Astrocyte (in vitro differentiated cells and primary cell): Measurements from ENCODE around the gene NPIPA5. TPM values are rescaled to one million over a fixed set of nuclear protein-coding genes. Genes with fewer than 3 reads are reported as not detected.
"Not testable (repeated sequence)": the region's sequence is repeated elsewhere in the genome, so short reads cannot be mapped to it uniquely, and the experiment has no call there.

Source experiments
- DNase-seq: peaks from one replicate; pipeline ENCODE4 v3.0.0-alpha.2; 2010; ENCODE audit warnings: low read depth
- FAIRE-seq: peaks from 2 replicates; lab custom pipeline; 2011; peaks lifted over from hg19 to GRCh38; lab: Jason Lieb, UNC
- H2AFZ ChIP-seq: 2 replicates; pipeline ENCODE4 v1.6.0; 2012; ENCODE audit warnings: low read depth, low read length, inconsistent platforms
- H3K27ac ChIP-seq: 2 replicates; pipeline ENCODE4 v1.5.1; 2011; ENCODE audit warnings: low read depth, low read length, inconsistent platforms
- H3K27me3 ChIP-seq: 2 replicates; pipeline ENCODE4 v1.6.0; 2011; ENCODE audit warnings: low read length, inconsistent platforms; ENCODE audit not compliant: insufficient read depth
- H3K36me3 ChIP-seq: 2 replicates; pipeline ENCODE4 v1.5.1; 2011; ENCODE audit warnings: low read length, inconsistent platforms; ENCODE audit not compliant: insufficient read depth
- H3K4me1 ChIP-seq: 2 replicates; pipeline ENCODE4 v1.5.1; 2011; ENCODE audit warnings: low read length, inconsistent platforms; ENCODE audit not compliant: insufficient read depth
- H3K4me2 ChIP-seq: 2 replicates; pipeline ENCODE4 v1.6.0; 2012; ENCODE audit warnings: low read length, inconsistent platforms
- H3K4me3 ChIP-seq: 2 replicates; pipeline ENCODE4 v1.5.1; 2011; ENCODE audit warnings: low read depth, mild to moderate bottlenecking, low read length, inconsistent platforms; ENCODE audit not compliant: insufficient read depth
- H3K79me2 ChIP-seq: 2 replicates; pipeline ENCODE4 v1.6.0; 2012; ENCODE audit warnings: mild to moderate bottlenecking, low read length, inconsistent platforms; ENCODE audit not compliant: insufficient read depth
- H3K9ac ChIP-seq: 2 replicates; pipeline ENCODE4 v1.6.0; 2012; ENCODE audit warnings: mild to moderate bottlenecking, low read length, inconsistent platforms
- H3K9me3 ChIP-seq: 2 replicates; pipeline ENCODE4 v1.5.1; 2012; ENCODE audit warnings: low read depth, mild to moderate bottlenecking, low read length, inconsistent platforms; ENCODE audit not compliant: insufficient read depth
- H4K20me1 ChIP-seq: 2 replicates; pipeline ENCODE4 v1.6.0; 2012; ENCODE audit warnings: low read length, inconsistent platforms; ENCODE audit not compliant: insufficient read depth
- H3K27ac Mint-ChIP-seq: one replicate; pipeline ENCODE4 v1.8.0; 2021; ENCODE audit warnings: mild to moderate bottlenecking, mixed read lengths; ENCODE audit not compliant: unreplicated experiment
- H3K27me3 Mint-ChIP-seq: one replicate; pipeline ENCODE4 v1.8.0; 2021; ENCODE audit warnings: low read depth, mixed read lengths; ENCODE audit not compliant: unreplicated experiment
- H3K36me3 Mint-ChIP-seq: one replicate; pipeline ENCODE4 v1.8.0; 2021; ENCODE audit warnings: low read depth, mixed read lengths; ENCODE audit not compliant: unreplicated experiment
- H3K4me1 Mint-ChIP-seq: one replicate; pipeline ENCODE4 v1.8.0; 2021; ENCODE audit warnings: low read depth, mixed read lengths; ENCODE audit not compliant: unreplicated experiment
- H3K4me3 Mint-ChIP-seq: one replicate; pipeline ENCODE4 v1.8.0; 2021; ENCODE audit warnings: mild to moderate bottlenecking, moderate library complexity, mixed read lengths; ENCODE audit not compliant: unreplicated experiment
- H3K9me3 Mint-ChIP-seq: one replicate; pipeline ENCODE4 v1.8.0; 2021; ENCODE audit warnings: mild to moderate bottlenecking, mixed read lengths; ENCODE audit not compliant: unreplicated experiment
- EZH2 ChIP-seq: IDR thresholded peaks from 2 replicates; pipeline ENCODE4 v1.6.1; 2012; ENCODE audit warnings: mild to moderate bottlenecking, low read length, inconsistent platforms; ENCODE audit not compliant: insufficient read depth
- total RNA-seq: library from RNA; stranded (reverse); gene quantifications from 2 replicates; pipeline ENCODE4 v1.2.1, GENCODE V29; 2021
- TF ChIP-seq, protein P1 (sequence below): IDR thresholded peaks from 2 replicates; pipeline ENCODE4 v1.5.1; 2011; ENCODE audit warnings: low read depth, mild to moderate bottlenecking, inconsistent platforms, low read length, moderate library complexity; ENCODE audit not compliant: insufficient read depth

NPIPA5 gene
- total RNA-seq, 1 donor from 2014 or later: 0.82 TPM

GRCh38 chr16:15425861-15426260 lies 47.8 kb upstream of the NPIPA5 start:
- FAIRE-seq: no peak
- no peak overlapping the region for H2AFZ ChIP-seq

GRCh38 chr16:15422222-15422621 lies 44.1 kb upstream of the NPIPA5 start:
- no peak for TF ChIP-seq EZH2
- TF ChIP-seq, protein P1, sequence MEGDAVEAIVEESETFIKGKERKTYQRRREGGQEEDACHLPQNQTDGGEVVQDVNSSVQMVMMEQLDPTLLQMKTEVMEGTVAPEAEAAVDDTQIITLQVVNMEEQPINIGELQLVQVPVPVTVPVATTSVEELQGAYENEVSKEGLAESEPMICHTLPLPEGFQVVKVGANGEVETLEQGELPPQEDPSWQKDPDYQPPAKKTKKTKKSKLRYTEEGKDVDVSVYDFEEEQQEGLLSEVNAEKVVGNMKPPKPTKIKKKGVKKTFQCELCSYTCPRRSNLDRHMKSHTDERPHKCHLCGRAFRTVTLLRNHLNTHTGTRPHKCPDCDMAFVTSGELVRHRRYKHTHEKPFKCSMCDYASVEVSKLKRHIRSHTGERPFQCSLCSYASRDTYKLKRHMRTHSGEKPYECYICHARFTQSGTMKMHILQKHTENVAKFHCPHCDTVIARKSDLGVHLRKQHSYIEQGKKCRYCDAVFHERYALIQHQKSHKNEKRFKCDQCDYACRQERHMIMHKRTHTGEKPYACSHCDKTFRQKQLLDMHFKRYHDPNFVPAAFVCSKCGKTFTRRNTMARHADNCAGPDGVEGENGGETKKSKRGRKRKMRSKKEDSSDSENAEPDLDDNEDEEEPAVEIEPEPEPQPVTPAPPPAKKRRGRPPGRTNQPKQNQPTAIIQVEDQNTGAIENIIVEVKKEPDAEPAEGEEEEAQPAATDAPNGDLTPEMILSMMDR: no peak
- Mint-ChIP-seq H3K27ac (no peak overlapping the region), H3K36me3 (no peaks in the 10 kb centered on the region), H3K27me3 (peaks cover 13% of the 10 kb centered on the region), H3K4me3 (no peak overlapping the region), H3K4me1 (no peaks in the 10 kb centered on the region), H3K9me3 (no peaks in the 10 kb centered on the region)
- DNase-seq (no peak), FAIRE-seq (no peak)
- Histone ChIP-seq H2AFZ (no peak overlapping the region), H3K27me3 (peaks cover 5% of the 10 kb centered on the region), H3K4me3 (no peak overlapping the region), H3K27ac (no peak overlapping the region), H3K4me1 (no peaks in the 10 kb centered on the region), H3K9ac (no peak overlapping the region), H3K36me3 (no peaks in the 10 kb centered on the region), H3K4me2 (no peak overlapping the region), H4K20me1 (no peaks in the 10 kb centered on the region), H3K79me2 (no peaks in the 10 kb centered on the region), H3K9me3 (no peaks in the 10 kb centered on the region)

More at GRCh38 chr16:15425861-15426260, 47.8 kb upstream of the NPIPA5 start:
- peaks cover 3% of the 10 kb centered on the region for H3K4me1 ChIP-seq
- Mint-ChIP-seq H3K27me3 (peaks cover 13% of the 10 kb centered on the region), H3K36me3 (no peaks in the 10 kb centered on the region), H3K4me3 (no peak overlapping the region), H3K4me1 (peaks cover 2% of the 10 kb centered on the region), H3K9me3 (no peaks in the 10 kb centered on the region), H3K27ac (no peak overlapping the region)
- TF ChIP-seq, protein P1: no peak
- no peak for TF ChIP-seq EZH2
- no peak overlapping the region for H3K9ac ChIP-seq
- H3K4me2 ChIP-seq: no peak overlapping the region
- H3K9me3 ChIP-seq: no peaks in the 10 kb centered on the region
- H3K27me3 ChIP-seq: peaks cover 5% of the 10 kb centered on the region
- H3K4me3 ChIP-seq: no peak overlapping the region
- no peaks in the 10 kb centered on the region for H3K79me2 ChIP-seq
- no peaks in the 10 kb centered on the region for H3K36me3 ChIP-seq
- no peaks in the 10 kb centered on the region for H4K20me1 ChIP-seq
- no peak for DNase-seq
- no peak overlapping the region for H3K27ac ChIP-seq

GRCh38 chr16:15421696-15422095 lies 43.6 kb upstream of the NPIPA5 start:
- not testable (repeated sequence) for H3K36me3 Mint-ChIP-seq, FAIRE-seq

More at GRCh38 chr16:15421696-15422095, 43.6 kb upstream of the NPIPA5 start:
- H3K9ac ChIP-seq, H3K4me2 ChIP-seq, DNase-seq, H3K9me3 ChIP-seq, H3K27ac ChIP-seq, H4K20me1 ChIP-seq, H2AFZ ChIP-seq, H3K4me1 ChIP-seq, H3K4me1 Mint-ChIP-seq, H3K4me3 Mint-ChIP-seq, H3K27me3 ChIP-seq, H3K4me3 ChIP-seq, H3K79me2 ChIP-seq, H3K9me3 Mint-ChIP-seq, H3K36me3 ChIP-seq, H3K27ac Mint-ChIP-seq: not testable (repeated sequence)
- peaks cover 13% of the 10 kb centered on the region for H3K27me3 Mint-ChIP-seq
